Neural cell (in vitro differentiated cells): ENCODE measurements around the gene LY6G6C. TPM values are rescaled to one million over a fixed set of nuclear protein-coding genes. Genes with fewer than 3 reads are reported as not detected.

Experiments
- H2AFZ ChIP-seq: fragments of 200-600, 300-800 bp; sonication (generic), shearing (Covaris generic); 2 replicates; pipeline ENCODE4 v1.6.0; 2014; ENCODE audit warnings: low read depth, mild to moderate bottlenecking, antibody characterized with exemption, low read length, moderate library complexity
- H3F3A ChIP-seq: fragments of 200-600 bp; shearing (Covaris generic); 2 replicates; pipeline ENCODE4 v1.6.1; 2016; ENCODE audit warnings: mild to moderate bottlenecking, moderate library complexity, mixed read lengths, antibody characterized with exemption, low read length; ENCODE audit not compliant: insufficient read depth, poor library complexity, severe bottlenecking
- H3K27ac ChIP-seq: fragments of 200-600, 300-800 bp; sonication (generic), shearing (Covaris generic); 2 replicates; pipeline ENCODE4 v1.5.1; 2014; ENCODE audit warnings: mild to moderate bottlenecking, low read length, moderate library complexity
- H3K27me3 ChIP-seq: fragments of 300-800, 200-600 bp; sonication (generic), shearing (Covaris generic); 2 replicates; pipeline ENCODE4 v1.6.0; 2014; ENCODE audit warnings: mild to moderate bottlenecking, low read depth, low read length, moderate library complexity; ENCODE audit not compliant: insufficient read depth
- H3K36me3 ChIP-seq: fragments of 300-800, 200-600 bp; sonication (generic), shearing (Covaris generic); 2 replicates; pipeline ENCODE4 v1.5.1; 2014; ENCODE audit warnings: mild to moderate bottlenecking, antibody characterized with exemption, low read length, moderate library complexity; ENCODE audit not compliant: insufficient read depth
- H3K4me2 ChIP-seq: fragments of 300-800, 200-600 bp; sonication (generic), shearing (Covaris generic); 2 replicates; pipeline ENCODE4 v1.6.0; 2014; ENCODE audit warnings: mild to moderate bottlenecking, low read length
- H3K4me3 ChIP-seq: fragments of 300-800, 200-600 bp; sonication (generic), shearing (Covaris generic); 2 replicates; pipeline ENCODE4 v1.5.1; 2014; ENCODE audit warnings: mild to moderate bottlenecking, low read length, moderate library complexity
- H3K79me2 ChIP-seq: fragments of 200-600 bp; shearing (Covaris generic); replicated peaks from 2 replicates; pipeline ENCODE4 v1.6.0; 2014; ENCODE audit warnings: mild to moderate bottlenecking, low read length, moderate library complexity; ENCODE audit not compliant: insufficient read depth
- H3K9ac ChIP-seq: fragments of 300-800, 200-600 bp; sonication (generic), shearing (Covaris generic); 2 replicates; pipeline ENCODE4 v1.6.1; 2016; ENCODE audit warnings: mild to moderate bottlenecking, low read length, mixed read lengths
- H3K9me2 ChIP-seq: fragments of 200-600 bp; shearing (Covaris generic); 2 replicates; pipeline ENCODE4 v1.6.1; 2016; ENCODE audit warnings: mild to moderate bottlenecking, low read length, mixed read lengths; ENCODE audit not compliant: insufficient read depth
- H3K9me3 ChIP-seq: fragments of 200-600, 300-800 bp; sonication (generic), shearing (Covaris generic); 2 replicates; pipeline ENCODE4 v1.6.1; 2016; ENCODE audit warnings: mild to moderate bottlenecking, mixed run types, low read length, moderate library complexity, mixed read lengths
- H4K20me1 ChIP-seq: fragments of 200-600 bp; shearing (Covaris generic); 2 replicates; pipeline ENCODE4 v1.6.1; 2016; ENCODE audit warnings: mild to moderate bottlenecking, mixed run types; ENCODE audit not compliant: insufficient read depth
- CTCF ChIP-seq: fragments of 450-650 bp; IDR thresholded peaks from 2 replicates; pipeline ENCODE4 v1.5.1; 2014; ENCODE audit warnings: antibody characterized with exemption, mild to moderate bottlenecking, moderate library complexity; ENCODE audit not compliant: poor library complexity, severe bottlenecking
- EP300 ChIP-seq: fragments of 450-650 bp; conservative IDR thresholded peaks from 2 replicates; pipeline ENCODE4 v1.6.1; 2014; ENCODE audit warnings: antibody characterized with exemption, mild to moderate bottlenecking, moderate library complexity; ENCODE audit not compliant: poor library complexity, severe bottlenecking
- EZH2 ChIP-seq: fragments of 200-600, 300-800 bp; shearing (Covaris generic), sonication (generic); IDR thresholded peaks from 2 replicates; pipeline ENCODE4 v1.6.1; 2014; ENCODE audit warnings: antibody characterized with exemption, low read length, borderline replicate concordance, mild to moderate bottlenecking; ENCODE audit not compliant: insufficient read depth, poor library complexity, severe bottlenecking
- MXI1 ChIP-seq: fragments of 450-650 bp; conservative IDR thresholded peaks from 2 replicates; pipeline ENCODE4 v1.6.1; 2014; ENCODE audit warnings: antibody characterized with exemption, mild to moderate bottlenecking; ENCODE audit not compliant: poor library complexity, severe bottlenecking
- POLR2AphosphoS5 ChIP-seq: IDR thresholded peaks from 2 replicates; pipeline ENCODE4 v1.6.1; 2012
- RAD21 ChIP-seq: fragments of 450-650 bp; conservative IDR thresholded peaks from 2 replicates; pipeline ENCODE4 v1.6.1; 2014; ENCODE audit warnings: antibody characterized with exemption, mild to moderate bottlenecking, moderate library complexity
- SMC3 ChIP-seq: fragments of 450-650 bp; conservative IDR thresholded peaks from 2 replicates; pipeline ENCODE4 v1.6.1; 2014; ENCODE audit warnings: antibody characterized with exemption, mild to moderate bottlenecking, moderate library complexity; ENCODE audit not compliant: poor library complexity
- TAF1 ChIP-seq: IDR thresholded peaks from 2 replicates; pipeline ENCODE4 v1.6.1; 2012; ENCODE audit warnings: low read depth
- polyA plus RNA-seq: library from polyadenylated mRNA; depleted of rRNA; stranded (reverse); fragments of >200 nt; gene quantifications from 2 replicates; pipeline ENCODE4 v1.2.3, GENCODE V29; 2014
- TF ChIP-seq, protein P1 (sequence below): IDR thresholded peaks from 2 replicates; pipeline ENCODE4 v1.6.1; 2012; ENCODE audit warnings: borderline replicate concordance

LY6G6C gene
- polyA plus RNA-seq, 1 donor from 2014 or later: 0.88 TPM

DNA sequence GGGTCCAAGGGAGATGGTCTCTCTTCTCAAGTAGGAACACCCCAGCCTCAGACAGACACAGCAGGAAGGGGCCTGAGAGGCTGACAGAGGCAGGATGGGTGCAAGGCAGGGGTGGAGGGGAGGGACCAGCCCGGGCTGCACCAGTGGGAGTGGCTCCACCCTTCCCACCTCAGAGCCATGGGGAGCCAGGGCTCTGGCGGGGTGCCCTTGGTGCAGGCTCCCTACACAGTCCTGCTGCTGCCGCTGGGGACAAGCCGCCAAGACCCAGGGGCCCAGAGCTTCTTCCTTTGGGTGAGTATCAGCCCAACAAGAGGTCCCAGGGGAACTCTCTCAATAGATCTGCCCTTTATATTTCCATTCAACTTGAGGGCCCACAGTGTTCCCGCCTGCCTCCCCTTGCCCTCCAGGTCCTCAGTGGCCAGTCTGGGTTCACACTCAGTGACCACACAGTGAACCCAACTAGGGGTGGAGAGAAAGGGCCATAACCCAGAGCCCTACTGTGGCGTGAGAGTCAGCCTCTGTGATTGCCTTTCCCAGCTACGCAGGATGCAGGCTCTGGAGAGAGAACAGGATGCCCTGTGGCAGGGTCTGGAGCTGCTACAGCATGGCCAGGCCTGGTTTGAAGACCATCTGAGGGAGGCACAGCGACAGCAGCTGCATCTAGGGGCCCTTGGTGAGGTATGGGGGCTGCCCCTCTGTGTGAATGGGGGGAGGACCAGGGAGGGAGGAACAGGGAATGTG lies 41.5 kb upstream of the LY6G6C start (continued):
- TF ChIP-seq, protein P1, sequence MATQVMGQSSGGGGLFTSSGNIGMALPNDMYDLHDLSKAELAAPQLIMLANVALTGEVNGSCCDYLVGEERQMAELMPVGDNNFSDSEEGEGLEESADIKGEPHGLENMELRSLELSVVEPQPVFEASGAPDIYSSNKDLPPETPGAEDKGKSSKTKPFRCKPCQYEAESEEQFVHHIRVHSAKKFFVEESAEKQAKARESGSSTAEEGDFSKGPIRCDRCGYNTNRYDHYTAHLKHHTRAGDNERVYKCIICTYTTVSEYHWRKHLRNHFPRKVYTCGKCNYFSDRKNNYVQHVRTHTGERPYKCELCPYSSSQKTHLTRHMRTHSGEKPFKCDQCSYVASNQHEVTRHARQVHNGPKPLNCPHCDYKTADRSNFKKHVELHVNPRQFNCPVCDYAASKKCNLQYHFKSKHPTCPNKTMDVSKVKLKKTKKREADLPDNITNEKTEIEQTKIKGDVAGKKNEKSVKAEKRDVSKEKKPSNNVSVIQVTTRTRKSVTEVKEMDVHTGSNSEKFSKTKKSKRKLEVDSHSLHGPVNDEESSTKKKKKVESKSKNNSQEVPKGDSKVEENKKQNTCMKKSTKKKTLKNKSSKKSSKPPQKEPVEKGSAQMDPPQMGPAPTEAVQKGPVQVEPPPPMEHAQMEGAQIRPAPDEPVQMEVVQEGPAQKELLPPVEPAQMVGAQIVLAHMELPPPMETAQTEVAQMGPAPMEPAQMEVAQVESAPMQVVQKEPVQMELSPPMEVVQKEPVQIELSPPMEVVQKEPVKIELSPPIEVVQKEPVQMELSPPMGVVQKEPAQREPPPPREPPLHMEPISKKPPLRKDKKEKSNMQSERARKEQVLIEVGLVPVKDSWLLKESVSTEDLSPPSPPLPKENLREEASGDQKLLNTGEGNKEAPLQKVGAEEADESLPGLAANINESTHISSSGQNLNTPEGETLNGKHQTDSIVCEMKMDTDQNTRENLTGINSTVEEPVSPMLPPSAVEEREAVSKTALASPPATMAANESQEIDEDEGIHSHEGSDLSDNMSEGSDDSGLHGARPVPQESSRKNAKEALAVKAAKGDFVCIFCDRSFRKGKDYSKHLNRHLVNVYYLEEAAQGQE: no peak
- TF ChIP-seq POLR2AphosphoS5 (no peak), EZH2 (no peak)

- no peak within 1 kb of the TSS for H3K4me2 ChIP-seq
- no peaks in the 10 kb centered on the region for H3K36me3 ChIP-seq
- no peaks in the 10 kb centered on the region for H3K27me3 ChIP-seq
- no peaks in the 10 kb centered on the region for H3K79me2 ChIP-seq
- H2AFZ ChIP-seq: no peak within 1 kb of the TSS
- no peaks in the 10 kb centered on the region for H3K9me3 ChIP-seq
- no peak within 1 kb of the TSS for H3K27ac ChIP-seq
- no peaks in the 10 kb centered on the region for H3F3A ChIP-seq
- H3K9me2 ChIP-seq: no peaks in the 10 kb centered on the region
- no peak within 1 kb of the TSS for H3K9ac ChIP-seq
- H3K4me3 ChIP-seq: no peak within 1 kb of the TSS
- no peaks in the 10 kb centered on the region for H4K20me1 ChIP-seq
- TF ChIP-seq CTCF (no peak), EZH2 (no peak), TAF1 (no peak), MXI1 (no peak), POLR2AphosphoS5 (no peak), RAD21 (no peak), SMC3 (no peak), EP300 (no peak)
- TF ChIP-seq, protein P1: no peak
Measured at GRCh38 chr6:31762356-31762755, 40.8 kb upstream of the LY6G6C start, which contains the start of gene SAPCD1. Gene SAPCD1 (plus strand): TSS chr6:31762656. CDS start chr6:31763055, 399 bp downstream.
